H1 (cell line): ENCODE data around the gene BTBD16. TPM values are rescaled to one million over a fixed set of nuclear protein-coding genes. Genes with fewer than 3 reads are reported as not detected.

Experiments used
- CTCF ChIA-PET: fragments of 300-600 bp; sonication (Branson Sonifier 250); formaldehyde crosslinking; loops from one replicate; lab custom pipeline; 2021; ENCODE audit not compliant: partially characterized antibody; lab: Charles Lee
- POLR2A ChIA-PET: fragments of 300-600 bp; sonication (Branson Sonifier 250); formaldehyde crosslinking; loops from one replicate; lab custom pipeline; 2021; ENCODE audit warnings: inconsistent platforms; ENCODE audit not compliant: partially characterized antibody; lab: Charles Lee
- DNase-seq, 2 experiments: peaks; one replicate each; pipeline versions ENCODE4 v3.0.0 to v3.0.0-alpha.2; 2010 to 2022; ENCODE audit warnings: low spot score in 2 of 2, low read depth in 1 of 2, mixed read lengths in 1 of 2
- FAIRE-seq: peaks from 2 replicates; lab custom pipeline; 2011; peaks lifted over from hg19 to GRCh38; lab: Jason Lieb, UNC
- H2AFZ ChIP-seq: 2 replicates; pipeline ENCODE4 v1.8.1; 2012; ENCODE audit warnings: low read length, inconsistent platforms
- H2AK5ac ChIP-seq: 2 replicates; pipeline ENCODE4 v1.6.1; 2013; ENCODE audit warnings: low read depth, low read length
- H2BK120ac ChIP-seq: replicated peaks from 2 replicates; pipeline ENCODE3; 2013; ENCODE audit warnings: low read depth, low read length, inconsistent platforms
- H2BK12ac ChIP-seq: 2 replicates; pipeline ENCODE4 v1.6.1; 2013; ENCODE audit warnings: low read depth, low read length
- H2BK15ac ChIP-seq: 2 replicates; pipeline ENCODE4 v1.6.1; 2013; ENCODE audit warnings: low read length
- H2BK20ac ChIP-seq: 2 replicates; pipeline ENCODE4 v1.6.1; 2013; ENCODE audit warnings: low read length
- H2BK5ac ChIP-seq: 2 replicates; pipeline ENCODE4 v1.6.1; 2013; ENCODE audit warnings: low read depth, low read length
- H3K14ac ChIP-seq: 2 replicates; pipeline ENCODE4 v1.6.1; 2013; ENCODE audit warnings: inconsistent platforms; ENCODE audit not compliant: insufficient read length
- H3K18ac ChIP-seq: 2 replicates; pipeline ENCODE4 v1.6.1; 2013; ENCODE audit warnings: low read length; ENCODE audit errors: extremely low read depth
- H3K23ac ChIP-seq: 2 replicates; pipeline ENCODE4 v1.6.1; 2013; ENCODE audit warnings: inconsistent platforms; ENCODE audit not compliant: insufficient read length
- H3K23me2 ChIP-seq: 2 replicates; pipeline ENCODE4 v1.6.1; 2013; ENCODE audit warnings: low read depth, low read length
- H3K27ac ChIP-seq: 2 replicates; pipeline ENCODE4 v1.6.1; 2011; ENCODE audit warnings: low read depth, low read length, inconsistent platforms
- H3K27me3 ChIP-seq, 4 experiments: replicated peaks in 1 of 4; 1 replicate in 1 of 4; 2 replicates in 3 of 4; pipeline versions ENCODE4 v1.6.1 to v1.8.1; 2011 to 2013; ENCODE audit warnings: low read length in 3 of 4, mild to moderate bottlenecking in 3 of 4, inconsistent platforms in 2 of 4, mixed read lengths in 2 of 4, moderate library complexity in 1 of 4; ENCODE audit not compliant: control insufficient read depth in 3 of 4, insufficient read depth in 3 of 4; ENCODE audit errors: extremely low read depth in 1 of 4
- H3K36me3 ChIP-seq, 4 experiments: 2 replicates each; pipeline versions ENCODE4 v1.6.1 to v1.8.1; 2011 to 2013; ENCODE audit warnings: mild to moderate bottlenecking in 4 of 4, low read length in 3 of 4, moderate library complexity in 2 of 4, control low read depth in 1 of 4, inconsistent platforms in 1 of 4; ENCODE audit not compliant: insufficient read depth in 4 of 4, control insufficient read depth in 2 of 4
- H3K4ac ChIP-seq: replicated peaks from 2 replicates; pipeline ENCODE3; 2013; ENCODE audit warnings: low read length, low read depth, mixed read lengths, inconsistent platforms; ENCODE audit not compliant: insufficient read length
- H3K4me1 ChIP-seq, 4 experiments: replicated peaks in 1 of 4; 1 replicate in 1 of 4; 2 replicates in 3 of 4; pipeline versions ENCODE4 v1.6.1 to v1.8.1; 2011 to 2013; ENCODE audit warnings: low read length in 3 of 4, inconsistent platforms in 2 of 4, mixed read lengths in 1 of 4; ENCODE audit not compliant: insufficient read depth in 4 of 4, control insufficient read depth in 3 of 4
- H3K4me2 ChIP-seq, 2 experiments: 2 replicates each; pipeline versions ENCODE4 v1.6.1 to v1.8.1; 2011 to 2013; ENCODE audit warnings: low read depth in 2 of 2, low read length in 2 of 2, control low read depth in 1 of 2, inconsistent platforms in 1 of 2, mild to moderate bottlenecking in 1 of 2; ENCODE audit not compliant: insufficient read depth in 1 of 2
- H3K4me3 ChIP-seq, 4 experiments: fragments of 200-600, 300-600 bp in 1 of 4; sonication (generic), shearing (Covaris generic), sonication (Bioruptor Twin) in 1 of 4; 2 replicates each; pipeline versions ENCODE4 v1.5.1 to v1.8.1; 2011 to 2016; ENCODE audit warnings: low read length in 4 of 4, low read depth in 3 of 4, control low read depth in 2 of 4, inconsistent platforms in 2 of 4, mild to moderate bottlenecking in 2 of 4, mixed read lengths in 1 of 4, moderate library complexity in 1 of 4; ENCODE audit not compliant: insufficient read depth in 2 of 4; ENCODE audit errors: extremely low read depth in 1 of 4
- H3K56ac ChIP-seq: replicated peaks from 2 replicates; pipeline ENCODE3; 2013; ENCODE audit warnings: low read depth, mild to moderate bottlenecking, mixed read lengths, low read length, inconsistent platforms; ENCODE audit not compliant: insufficient read length
- H3K79me1 ChIP-seq: 2 replicates; pipeline ENCODE4 v1.6.1; 2013; ENCODE audit warnings: low read depth, low read length, control low read depth
- H3K79me2 ChIP-seq, 2 experiments: 2 replicates each; pipeline versions ENCODE4 v1.6.1 to v1.8.1; 2012 to 2013; ENCODE audit warnings: low read length in 2 of 2, mild to moderate bottlenecking in 2 of 2, inconsistent platforms in 1 of 2; ENCODE audit not compliant: insufficient read depth in 2 of 2, control insufficient read depth in 1 of 2
- H3K9ac ChIP-seq, 4 experiments: replicated peaks in 1 of 4; 1 replicate in 1 of 4; 2 replicates in 3 of 4; pipeline versions ENCODE4 v1.6.1 to v1.8.1; 2011 to 2013; ENCODE audit warnings: low read depth in 3 of 4, low read length in 3 of 4, control low read depth in 2 of 4, mild to moderate bottlenecking in 2 of 4, moderate library complexity in 2 of 4, inconsistent platforms in 1 of 4; ENCODE audit errors: extremely low read depth in 1 of 4
- H3K9me3 ChIP-seq, 2 experiments: 2 replicates each; pipeline versions ENCODE4 v1.6.1 to v1.8.1; 2012 to 2013; ENCODE audit warnings: mild to moderate bottlenecking in 2 of 2, moderate library complexity in 2 of 2, control low read depth in 1 of 2, inconsistent platforms in 1 of 2, low read depth in 1 of 2, low read length in 1 of 2, mixed read lengths in 1 of 2; ENCODE audit not compliant: insufficient read depth in 2 of 2
- H4K20me1 ChIP-seq, 2 experiments: replicated peaks in 1 of 2; 2 replicates each; pipeline versions ENCODE3 to v1.8.1; 2011 to 2013; ENCODE audit warnings: inconsistent platforms in 2 of 2, low read length in 2 of 2, mild to moderate bottlenecking in 1 of 2; ENCODE audit not compliant: insufficient read depth in 2 of 2, control insufficient read depth in 1 of 2
- H4K5ac ChIP-seq: 2 replicates; pipeline ENCODE4 v1.6.1; 2013; ENCODE audit warnings: low read length, low read depth, mixed read lengths, inconsistent platforms; ENCODE audit not compliant: insufficient read length
- H4K8ac ChIP-seq: 2 replicates; pipeline ENCODE4 v1.8.0; 2013; ENCODE audit warnings: mild to moderate bottlenecking, moderate library complexity, low read length, inconsistent platforms; ENCODE audit not compliant: insufficient read depth; ENCODE audit errors: extremely low read depth
- H4K91ac ChIP-seq: replicated peaks from 2 replicates; pipeline ENCODE3; 2013; ENCODE audit warnings: low read length, mixed read lengths, inconsistent platforms; ENCODE audit not compliant: insufficient read length
- CBX8 ChIP-seq: fragments of 300-800, 300-1000 bp; sonication (generic); IDR thresholded peaks from 2 replicates; pipeline ENCODE4 v1.7.1; 2016; ENCODE audit warnings: low read depth, low read length, borderline replicate concordance
- CREB1 ChIP-seq: IDR thresholded peaks from 2 replicates; pipeline ENCODE4 v1.6.1; 2012; ENCODE audit warnings: inconsistent platforms
- EP300 ChIP-seq, 2 experiments: IDR thresholded peaks; 1 replicate in 1 of 2; 2 replicates in 1 of 2; pipeline ENCODE4 v1.6.1; 2011 to 2012; ENCODE audit warnings: low read depth in 2 of 2, low read length in 2 of 2, mild to moderate bottlenecking in 2 of 2, borderline replicate concordance in 1 of 2, inconsistent platforms in 1 of 2, moderate library complexity in 1 of 2
- FOSL1 ChIP-seq: IDR thresholded peaks from 2 replicates; pipeline ENCODE4 v1.6.1; 2011; ENCODE audit warnings: mild to moderate bottlenecking, low read depth, low read length, moderate library complexity; ENCODE audit not compliant: insufficient read depth
- GABPA ChIP-seq: IDR thresholded peaks from 2 replicates; pipeline ENCODE4 v1.6.1; 2011; ENCODE audit warnings: mild to moderate bottlenecking, low read length, moderate library complexity, borderline replicate concordance; ENCODE audit not compliant: insufficient read depth
- GTF2F1 ChIP-seq: IDR thresholded peaks from 2 replicates; pipeline ENCODE4 v1.6.1; 2012; ENCODE audit warnings: low read depth, low read length, improper control_type of control experiment, borderline replicate concordance
- JUND ChIP-seq: IDR thresholded peaks from 2 replicates; pipeline ENCODE4 v1.6.1; 2011; ENCODE audit warnings: mild to moderate bottlenecking, improper control_type of control experiment, low read length
- KDM1A ChIP-seq: fragments of 200-600, 300-600 bp; sonication (generic); IDR thresholded peaks from 2 replicates; pipeline ENCODE4 v1.7.1; 2016; ENCODE audit warnings: mild to moderate bottlenecking, low read length, borderline replicate concordance
- MAFK ChIP-seq: IDR thresholded peaks from 2 replicates; pipeline ENCODE4 v1.6.1; 2012; ENCODE audit warnings: low read depth, mild to moderate bottlenecking, improper control_type of control experiment, low read length
- POLR2A ChIP-seq, 2 experiments: IDR thresholded peaks; 1 replicate in 1 of 2; 2 replicates in 1 of 2; pipeline ENCODE4 v1.6.1; 2011; ENCODE audit warnings: low read depth in 2 of 2, low read length in 2 of 2, mild to moderate bottlenecking in 2 of 2; ENCODE audit errors: control extremely low read depth in 1 of 2
- RFX5 ChIP-seq: IDR thresholded peaks from 2 replicates; pipeline ENCODE4 v1.6.1; 2011; ENCODE audit warnings: low read depth, low read length, improper control_type of control experiment, borderline replicate concordance
- RXRA ChIP-seq: IDR thresholded peaks from 2 replicates; pipeline ENCODE4 v1.6.1; 2011; ENCODE audit warnings: low read depth, mild to moderate bottlenecking, low read length, moderate library complexity; ENCODE audit not compliant: insufficient read depth
- SIX5 ChIP-seq: IDR thresholded peaks from 2 replicates; pipeline ENCODE4 v1.6.1; 2011; ENCODE audit warnings: mild to moderate bottlenecking, low read depth, low read length
- SUZ12 ChIP-seq: fragments of 200-600 bp; sonication (generic); IDR thresholded peaks from 2 replicates; pipeline ENCODE4 v1.6.1; 2012; ENCODE audit warnings: mild to moderate bottlenecking, inconsistent platforms, low read length, moderate library complexity, mixed read lengths
- TAF7 ChIP-seq: optimal IDR thresholded peaks from 2 replicates; pipeline ENCODE3; 2011; ENCODE audit warnings: low read depth, mild to moderate bottlenecking, inconsistent platforms, low read length, moderate library complexity, borderline replicate concordance
- WGBS, 2 experiments: shearing (Covaris generic) in 1 of 2; methylation state at CpG; one replicate each; pipeline versions ENCODE4 v1.1.6 to v1.1.7; 2013 to 2015; ENCODE audit warnings: low lambda C conversion rate in 2 of 2, mixed read lengths in 2 of 2, inconsistent platforms in 1 of 2, low coverage in 1 of 2, missing lambda C conversion rate in 1 of 2; ENCODE audit not compliant: insufficient replicate concordance in 2 of 2, insufficient coverage in 1 of 2, insufficient read length in 1 of 2; ENCODE audit errors: extremely low coverage in 1 of 2, missing lambda C conversion rate in 1 of 2; 5-methylcytosine and 5-hydroxymethylcytosine counted together
- polyA plus RNA-seq, 7 experiments: library from polyadenylated mRNA; depleted of rRNA in 3 of 7; stranded (reverse) in 5 of 7; unstranded in 2 of 7; fragments of >200 nt in 5 of 7; fragments of 200-250 nt in 2 of 7; gene quantifications; 1 replicate in 5 of 7; 2 replicates in 1 of 7; 4 replicates in 1 of 7; pipeline versions ENCODE4 v1.2.1 to v1.2.3, GENCODE V29; 2011 to 2013; ENCODE audit warnings: missing spikeins in 2 of 7, mixed read lengths in 2 of 7
- total RNA-seq: library from RNA; stranded (reverse); fragmentation: NEBNext Ultra II Directional; extraction: Animal tissue kit (Norgen Biotek cat#: 25700); gene quantifications from 2 replicates; pipeline ENCODE4 v1.2.1, GENCODE V29; 2021

The BTBD16 gene
- total and polyA plus RNA-seq, 2 of the 8 experiments (the other 6 are each of a cell fraction or from before 2014, with no cell fraction given) = 0.05 TPM; not detected in 1

- Histone ChIP-seq H2BK5ac (no peak overlapping the region), H2BK120ac (no peak overlapping the region), H4K91ac (no peak overlapping the region), H3K4ac (no peak overlapping the region), H3K9me3 (no peaks in the 10 kb centered on the region; a peak in 1 of 4 replicates), H2BK15ac (no peak overlapping the region), H3K56ac (no peak overlapping the region), H2BK20ac (no peak overlapping the region), H2BK12ac (no peak overlapping the region), H3K27ac (no peak overlapping the region), H3K23me2 (no peaks in the 10 kb centered on the region; the same call in 1 of the 2 replicates), H3K4me3 (no peak overlapping the region), H3K14ac (no peak overlapping the region), H3K4me1 (peaks cover 0 to 2% (median 0%) of the 10 kb centered on the region in 4 experiments; a peak in 1 of 7 replicates), H4K20me1 (no peaks in the 10 kb centered on the region), H4K8ac (no peak overlapping the region), H3K27me3 (no peaks in the 10 kb centered on the region), H3K18ac (no peak overlapping the region), H3K4me2 (no peak overlapping the region), H3K36me3 (no peaks in the 10 kb centered on the region), H3K23ac (no peak overlapping the region), H2AFZ (no peak overlapping the region), H3K79me2 (no peaks in the 10 kb centered on the region), H2AK5ac (no peak overlapping the region), H4K5ac (no peak overlapping the region), H3K9ac (no peak overlapping the region), H3K79me1 (no peaks in the 10 kb centered on the region)
- ChIA-PET POLR2A (no interaction called here), CTCF (no interaction called here)
- DNase-seq = no peak
- FAIRE-seq = no peak
- 90% methylated on average over 1 of the region's 1 CpG; no CpG with 5 or more reads in 1 of the 2 experiments for WGBS, 2 experiments
- TF ChIP-seq CBX8 (no peak), JUND (no peak), RFX5 (no peak), FOSL1 (no peak), KDM1A (no peak), CREB1 (no peak), RXRA (no peak), TAF7 (no peak), GABPA (no peak), EP300 (IDR thresholded peaks at IDR 0.05; ENCODE audit: borderline replicate concordance in 1 of 2, low read depth in 2 of 2, low read length in 2 of 2) (no peak), POLR2A (IDR thresholded peaks at IDR 0.05; ENCODE audit: control extremely low read depth in 1 of 2, low read depth in 2 of 2, low read length in 2 of 2) (no peak), GTF2F1 (no peak), SUZ12 (no peak), SIX5 (no peak), MAFK (no peak)
Measured at GRCh38 chr10:122361046-122361445, 90.0 kb downstream of the BTBD16 start.
